Kidney (tissue), 14 donors: Measurements from ENCODE around the gene CTIF. TPM values are rescaled to one million over a fixed set of nuclear protein-coding genes. Genes with fewer than 3 reads are reported as not detected.

Source experiments
- DNase-seq, 5 donors: peaks; one replicate each; pipeline ENCODE4 v3.0.0-alpha.2; 2013 to 2020
- FAIRE-seq: peaks from 2 replicates; lab custom pipeline; 2012; peaks lifted over from hg19 to GRCh38; lab: Jason Lieb, UNC
- H3K27ac ChIP-seq, 2 donors: one replicate each; pipeline ENCODE4 v1.7.0; 2013; ENCODE audit warnings: low read depth in 2 of 2, low read length in 2 of 2, inconsistent platforms in 1 of 2
- H3K27me3 ChIP-seq: one replicate; pipeline ENCODE4 v1.7.1; 2013; ENCODE audit warnings: low read length, inconsistent platforms; ENCODE audit not compliant: control insufficient read depth, insufficient read depth
- H3K36me3 ChIP-seq, 3 donors: one replicate each; pipeline versions ENCODE4 v1.7.0 to v1.7.1; 2013; ENCODE audit warnings: low read length in 3 of 3, control low read depth in 1 of 3, inconsistent platforms in 1 of 3; ENCODE audit not compliant: insufficient read depth in 3 of 3, control insufficient read depth in 2 of 3
- H3K4me1 ChIP-seq, 3 donors: one replicate each; pipeline versions ENCODE4 v1.7.0 to v1.7.1; 2013; ENCODE audit warnings: low read length in 3 of 3, inconsistent platforms in 1 of 3, low read depth in 1 of 3; ENCODE audit not compliant: control insufficient read depth in 2 of 3, insufficient read depth in 2 of 3
- H3K4me3 ChIP-seq, 3 donors: one replicate each; pipeline versions ENCODE4 v1.7.0 to v1.8.1; 2013; ENCODE audit warnings: low read length in 3 of 3, control low read depth in 1 of 3, inconsistent platforms in 1 of 3
- H3K9ac ChIP-seq, 3 donors: one replicate each; pipeline versions ENCODE4 v1.7.0 to v1.7.1; 2013; ENCODE audit warnings: low read length in 3 of 3, control low read depth in 1 of 3, inconsistent platforms in 1 of 3
- H3K9me3 ChIP-seq, 3 donors: one replicate each; pipeline versions ENCODE4 v1.7.0 to v1.7.1; 2013; ENCODE audit warnings: low read length in 3 of 3, control low read depth in 1 of 3, inconsistent platforms in 1 of 3; ENCODE audit not compliant: control insufficient read depth in 2 of 3, insufficient read depth in 1 of 3
- CTCF ChIP-seq: IDR thresholded peaks from 3 replicates; pipeline ENCODE4 v1.5.1; 2012; ENCODE audit warnings: mild to moderate bottlenecking, moderate library complexity, borderline replicate concordance; ENCODE audit not compliant: insufficient read depth; ENCODE audit errors: extremely low read depth
- intact Hi-C: fragments of 100-400 bp; cut with DNase I; formaldehyde crosslinking; loops from one replicate; pipeline ENCODE4 v1.11.1; 2022
- polyA plus RNA-seq: library from polyadenylated mRNA; stranded (reverse); fragments of 350-450 nt; fragmentation: Illumina TruSeq; extraction: RNeasy Lipid Tissue Mini Kit (QIAGEN cat#74804); gene quantifications from one replicate; pipeline ENCODE4 v1.2.3, GENCODE V29; 2014; ENCODE audit warnings: low read depth, low replicate concordance; ENCODE audit not compliant: insufficient read depth
- total RNA-seq: library from RNA; stranded (reverse); fragmentation: NEBNext Ultra II Directional; extraction: Animal tissue kit (Norgen Biotek cat#: 25700); gene quantifications from one replicate; pipeline ENCODE4 v1.2.1, GENCODE V29; 2021
- donor health status: control.
- donor health status: control.
- donor health status: control.
- donor health status: control.
- donor health status: control.
- donor health status: DM: yes; HTN: yes; CAD: no.
- donor health status: Normal renal cell carcinoma (clear cell type).

The CTIF gene
- total and polyA plus RNA-seq, 2 donors from 2014 or later, result 37.3 to 41.9 TPM

DNA sequence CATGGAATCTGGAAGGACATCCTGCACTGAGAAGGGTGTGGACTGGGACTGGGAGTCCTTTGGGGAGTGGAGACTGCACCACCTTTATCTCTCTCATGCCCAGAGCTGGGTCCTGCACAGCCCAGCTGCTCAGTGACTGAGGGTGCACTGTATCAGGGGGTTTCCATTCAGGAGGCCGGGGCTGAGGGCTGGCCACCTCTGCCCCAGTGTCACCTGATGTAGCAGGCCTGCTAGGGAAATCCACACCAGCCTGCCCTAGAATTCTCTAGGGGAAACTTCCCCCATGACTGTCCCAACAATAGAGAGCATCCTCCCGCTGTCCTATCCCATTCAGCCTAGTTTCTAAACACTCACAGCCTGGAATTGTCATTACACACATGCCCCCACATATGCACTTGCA lies 116.7 kb downstream of the CTIF start:
- DNase-seq, result no peak
- intact Hi-C loops, result no loop called here
- TF ChIP-seq CTCF, result no peak
- Histone ChIP-seq H3K36me3 (no peaks in the 10 kb centered on the region), H3K4me1 (no peaks in the 10 kb centered on the region), H3K27ac (no peak overlapping the region), H3K9me3 (no peaks in the 10 kb centered on the region), H3K9ac (no peak overlapping the region), H3K27me3 (no peaks in the 10 kb centered on the region), H3K4me3 (no peak overlapping the region)
- FAIRE-seq, result no peak

GRCh38 chr18:48656176-48656575 lies 117.3 kb downstream of the CTIF start:
- no peak for FAIRE-seq
- Histone ChIP-seq H3K4me1 (no peaks in the 10 kb centered on the region), H3K9me3 (no peaks in the 10 kb centered on the region), H3K27ac (no peak overlapping the region), H3K4me3 (no peak overlapping the region), H3K27me3 (no peaks in the 10 kb centered on the region), H3K9ac (no peak overlapping the region), H3K36me3 (no peaks in the 10 kb centered on the region)
- no peak for TF ChIP-seq CTCF
- no peak for DNase-seq
- intact Hi-C loops, result no loop called here

DNA sequence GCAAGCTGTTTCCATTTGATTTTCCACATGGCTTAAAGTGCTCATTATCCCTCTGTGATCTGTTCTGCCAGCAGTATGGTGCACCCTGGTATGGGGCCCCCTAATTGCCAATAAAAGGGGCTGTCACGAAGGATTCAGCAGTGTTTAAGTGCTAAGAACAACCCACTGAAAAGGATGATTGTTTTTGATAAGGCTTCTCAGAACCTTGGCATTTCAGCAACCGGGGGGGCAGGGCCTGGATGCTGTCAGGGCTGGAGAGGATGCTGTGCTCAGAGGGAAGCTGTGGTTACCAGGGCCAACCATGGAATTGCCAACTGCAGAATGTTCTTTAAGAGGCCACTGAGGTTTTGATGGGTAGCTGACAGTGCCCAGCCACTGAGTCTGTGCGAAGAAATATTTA lies 117.8 kb downstream of the CTIF start:
- no peaks in the 10 kb centered on the region for H3K27me3 ChIP-seq
- H3K9me3 ChIP-seq, result no peaks in the 10 kb centered on the region
- no peak for DNase-seq
- H3K4me1 ChIP-seq, result peaks cover 0 to 3% (median 0%) of the 10 kb centered on the region in 3 donors
- H3K9ac ChIP-seq, result no peak overlapping the region
- no peak for TF ChIP-seq CTCF
- H3K27ac ChIP-seq, result no peak overlapping the region
- FAIRE-seq, result no peak
- H3K36me3 ChIP-seq, result no peaks in the 10 kb centered on the region
- intact Hi-C loops, result no loop called here
- H3K4me3 ChIP-seq, result no peak overlapping the region
